GM19023 (cell line): ENCODE results near the gene SMIM20.
A peak's percentile ranks its signal among the peaks of the same experiment; 100 is the strongest.
"Not testable (repeated sequence)": the region's sequence is repeated elsewhere in the genome, so short reads cannot be mapped to it uniquely, and the experiment has no call there.

Experiments used
- ATAC-seq: cut with Tn5 transposase; IDR thresholded peaks from one replicate; pipeline ENCODE4 v1.9.1; 2021; ENCODE audit warnings: mild to moderate bottlenecking, moderate library complexity; ENCODE audit not compliant: unreplicated experiment

The SMIM20 gene

GRCh38 chr4:25890571-25891485 lies 23.2 kb upstream of the SMIM20 start:
- no peak for ATAC-seq

- ATAC-seq, result no peak
These were observed 21.2 kb upstream of the SMIM20 start for GRCh38 chr4:25892796-25893195.

GRCh38 chr4:25896776-25897539 lies 17.1 kb upstream of the SMIM20 start:
- ATAC-seq, result no peak

GRCh38 chr4:25900310-25900709 lies 13.7 kb upstream of the SMIM20 start:
- no peak for ATAC-seq

- no peak for ATAC-seq
These were observed 13.0 kb upstream of the SMIM20 start for GRCh38 chr4:25901030-25901430.

- no peak for ATAC-seq
These were observed 9.9 kb upstream of the SMIM20 start for GRCh38 chr4:25903900-25904747.

GRCh38 chr4:25904748-25905082 lies 9.3 kb upstream of the SMIM20 start:
- no peak for ATAC-seq

GRCh38 chr4:25905371-25905770 lies 8.6 kb upstream of the SMIM20 start:
- ATAC-seq, result no peak

- not testable (repeated sequence) for ATAC-seq
These were observed 7.9 kb upstream of the SMIM20 start for GRCh38 chr4:25906113-25906512.

GRCh38 chr4:25908491-25908901 lies 5.5 kb upstream of the SMIM20 start:
- no peak for ATAC-seq

- ATAC-seq, result no peak
These were observed 2.7 kb upstream of the SMIM20 start for GRCh38 chr4:25911356-25911755.

- peak; percentile 28 for ATAC-seq
These were observed 767 bp upstream of the SMIM20 start for GRCh38 chr4:25913056-25913850.

- no peak for ATAC-seq
These were observed 791 bp downstream of the SMIM20 start for GRCh38 chr4:25914670-25915352.

- ATAC-seq, result no peak
These were observed 1.3 kb downstream of the SMIM20 start for GRCh38 chr4:25915353-25915705.

- ATAC-seq, result no peak
These were observed 2.9 kb downstream of the SMIM20 start for GRCh38 chr4:25916870-25917269.

GRCh38 chr4:25919676-25920075 lies 5.7 kb downstream of the SMIM20 start:
- ATAC-seq, result no peak

- ATAC-seq, result no peak
These were observed 7.9 kb downstream of the SMIM20 start for GRCh38 chr4:25921922-25922321.

GRCh38 chr4:25922812-25923369 lies 8.9 kb downstream of the SMIM20 start:
- ATAC-seq, result no peak

- ATAC-seq, result no peak
These were observed 9.7 kb downstream of the SMIM20 start for GRCh38 chr4:25923745-25924144.
